ENCODE results near the gene ANKRD55.

The ANKRD55 gene

GRCh38 chr5:56072863-56073766 is 160.0 kb downstream of the ANKRD55 start:
- DNase-seq, result no peak

DNA sequence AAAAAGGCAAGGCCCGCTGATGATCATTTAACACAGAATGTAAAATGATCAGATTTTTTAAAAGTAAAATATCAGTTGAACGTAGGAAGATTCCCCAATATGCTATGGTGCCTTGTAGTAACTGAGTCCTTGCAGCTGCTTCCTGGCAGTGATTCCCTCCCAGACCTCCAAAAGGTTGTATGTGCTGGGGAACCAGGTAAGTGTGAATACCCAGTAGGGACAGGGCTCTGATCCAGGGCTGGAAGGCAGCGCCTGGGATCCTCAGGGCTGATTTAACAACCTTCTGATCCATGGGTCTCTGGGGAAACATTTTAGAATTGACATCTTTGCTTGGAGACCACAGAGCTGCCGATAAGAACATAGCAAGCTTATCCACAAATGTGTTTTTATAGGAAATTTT is 161.7 kb downstream of the ANKRD55 start:
- no peak for DNase-seq

DNA sequence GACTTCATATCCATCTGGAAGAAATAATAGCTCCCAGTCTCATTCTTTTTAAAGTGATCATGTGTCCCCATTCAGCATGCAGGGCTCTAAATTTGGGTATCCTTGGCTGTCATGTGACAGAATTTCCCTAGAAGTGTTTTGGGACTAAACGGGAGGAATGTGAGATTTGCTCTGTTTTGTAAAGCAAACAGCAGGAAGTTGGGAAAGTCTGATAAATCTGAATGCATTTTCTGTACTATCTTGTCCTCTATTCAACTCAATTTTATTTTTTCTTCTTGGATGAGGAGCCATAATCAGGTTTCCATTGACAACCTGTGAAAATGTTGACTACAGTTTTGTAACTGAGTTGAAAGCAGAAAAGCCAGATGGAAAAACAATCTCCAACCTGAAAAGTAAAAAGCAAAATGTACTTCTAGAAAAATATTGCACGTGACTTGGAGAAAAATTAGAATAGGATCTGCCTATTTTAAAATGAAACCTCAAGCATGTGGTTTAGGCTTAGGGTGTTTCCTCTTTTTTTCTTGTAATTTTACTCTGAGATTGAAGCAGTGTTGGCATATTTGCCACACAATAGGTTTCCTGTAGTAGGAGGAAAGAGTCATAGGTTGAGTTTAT is 162.2 kb downstream of the ANKRD55 start:
- DNase-seq, result no peak

- no peak for DNase-seq
These were observed 163.4 kb downstream of the ANKRD55 start for GRCh38 chr5:56069652-56070226.

DNA sequence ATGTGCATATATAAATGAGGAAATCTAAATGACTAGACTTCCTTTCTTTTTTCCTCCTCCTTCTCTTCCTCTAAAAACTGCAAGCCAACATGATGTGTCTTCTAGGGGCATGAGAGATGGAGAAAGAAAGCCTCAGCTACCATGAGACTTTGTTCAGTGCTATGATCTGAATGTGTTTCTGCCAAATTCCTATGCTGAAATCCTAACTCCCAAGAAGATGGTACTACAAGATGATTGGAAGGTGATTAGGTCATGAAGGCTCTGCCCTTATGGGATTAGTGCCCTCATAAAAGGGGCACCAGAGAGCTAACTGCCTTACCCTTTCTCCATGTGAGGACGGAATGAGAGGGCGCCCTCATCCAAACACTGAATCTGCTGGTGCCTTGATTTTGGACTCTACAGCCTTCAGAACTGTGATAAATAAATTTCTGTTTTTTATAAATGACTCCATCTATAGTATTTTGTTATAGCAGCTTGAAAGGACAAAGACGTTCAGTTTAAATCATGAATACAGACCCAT is 166.1 kb downstream of the ANKRD55 start:
- no peak for DNase-seq

- DNase-seq, result no peak
These were observed 168.1 kb downstream of the ANKRD55 start for GRCh38 chr5:56064984-56065383.

- DNase-seq, result no peak
These were observed 172.6 kb downstream of the ANKRD55 start for GRCh38 chr5:56060276-56061110.

GRCh38 chr5:56059854-56060253 is 173.3 kb downstream of the ANKRD55 start:
- no peak for DNase-seq

DNA sequence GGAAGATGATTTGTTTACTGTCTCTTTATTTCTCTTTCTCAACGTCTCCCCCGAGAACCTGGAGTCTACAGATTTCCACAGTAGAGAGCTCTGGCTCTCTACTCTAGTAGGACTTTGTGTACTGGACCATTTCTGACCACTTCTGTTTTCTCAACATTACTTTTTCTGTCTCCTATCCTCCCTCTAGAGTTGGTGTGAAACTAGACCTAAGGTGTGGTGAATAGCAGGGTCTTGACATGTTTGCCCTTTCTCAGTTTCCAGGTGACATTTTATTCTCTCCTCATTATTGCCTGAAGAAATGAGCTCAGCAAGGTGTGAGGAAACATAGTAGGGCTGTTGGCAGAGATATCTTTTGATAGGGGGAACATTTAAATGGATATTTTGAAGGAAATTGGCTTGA is 176.3 kb downstream of the ANKRD55 start:
- DNase-seq, result no peak

GRCh38 chr5:56055859-56056258 is 177.3 kb downstream of the ANKRD55 start:
- DNase-seq, result no peak

GRCh38 chr5:56055287-56055686 is 177.8 kb downstream of the ANKRD55 start:
- no peak for DNase-seq

DNA sequence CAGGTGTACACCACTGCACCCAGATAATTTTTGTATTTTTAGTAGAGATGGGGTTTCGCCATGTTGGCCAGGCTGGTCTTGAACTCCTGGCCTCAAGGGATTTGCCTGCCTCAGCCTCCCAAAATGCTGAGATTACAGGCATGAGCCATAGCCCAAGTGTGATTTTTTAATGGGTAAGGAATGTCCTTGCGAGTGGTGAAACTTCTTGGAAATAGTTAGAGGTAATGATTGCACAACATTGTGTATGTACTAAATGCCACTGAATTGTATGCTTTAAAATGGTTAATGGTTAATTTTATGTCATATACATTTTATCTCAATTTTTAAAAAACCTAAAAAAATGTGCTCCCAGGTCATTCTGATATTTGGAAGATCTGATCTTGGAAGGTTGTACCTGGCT is 178.5 kb downstream of the ANKRD55 start:
- no peak for DNase-seq

DNA sequence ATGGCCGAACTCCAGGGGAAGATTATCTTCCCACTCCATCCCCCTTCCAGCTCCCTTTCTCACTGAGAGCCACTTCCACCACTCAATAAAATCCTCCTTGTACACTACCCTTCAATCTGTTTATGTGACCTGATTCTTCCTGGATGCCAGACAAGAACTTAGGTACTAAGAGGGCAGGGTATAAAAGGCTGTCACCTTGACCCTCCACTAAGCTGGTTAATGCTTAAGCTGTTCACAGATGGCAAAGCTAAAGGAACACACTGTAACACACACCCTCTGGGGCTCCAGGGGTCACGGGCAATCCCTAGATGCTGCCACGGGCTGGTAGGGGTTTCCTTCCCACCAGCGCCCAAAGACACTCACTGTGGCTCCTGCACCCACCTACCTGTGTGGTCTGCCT is 179.8 kb downstream of the ANKRD55 start:
- no peak for DNase-seq

DNA sequence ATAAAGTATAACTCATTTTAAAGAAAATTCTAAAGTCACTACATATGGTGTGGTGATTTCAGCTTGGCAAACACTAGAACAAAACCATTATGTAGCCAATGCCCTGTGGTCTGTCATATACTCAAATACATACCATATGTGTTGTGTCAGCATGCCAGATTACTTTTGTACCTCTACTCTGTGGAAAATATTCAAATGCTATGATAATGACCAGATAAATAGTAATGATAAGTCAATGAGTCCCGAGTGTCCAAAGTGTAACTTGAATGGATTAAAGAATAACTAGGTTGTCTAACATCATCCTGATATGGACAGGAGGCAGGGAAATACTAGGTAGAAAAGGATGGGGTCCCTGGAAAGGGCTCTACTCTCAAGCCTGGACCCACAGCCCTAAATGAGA is 180.4 kb downstream of the ANKRD55 start:
- DNase-seq, result no peak

DNA sequence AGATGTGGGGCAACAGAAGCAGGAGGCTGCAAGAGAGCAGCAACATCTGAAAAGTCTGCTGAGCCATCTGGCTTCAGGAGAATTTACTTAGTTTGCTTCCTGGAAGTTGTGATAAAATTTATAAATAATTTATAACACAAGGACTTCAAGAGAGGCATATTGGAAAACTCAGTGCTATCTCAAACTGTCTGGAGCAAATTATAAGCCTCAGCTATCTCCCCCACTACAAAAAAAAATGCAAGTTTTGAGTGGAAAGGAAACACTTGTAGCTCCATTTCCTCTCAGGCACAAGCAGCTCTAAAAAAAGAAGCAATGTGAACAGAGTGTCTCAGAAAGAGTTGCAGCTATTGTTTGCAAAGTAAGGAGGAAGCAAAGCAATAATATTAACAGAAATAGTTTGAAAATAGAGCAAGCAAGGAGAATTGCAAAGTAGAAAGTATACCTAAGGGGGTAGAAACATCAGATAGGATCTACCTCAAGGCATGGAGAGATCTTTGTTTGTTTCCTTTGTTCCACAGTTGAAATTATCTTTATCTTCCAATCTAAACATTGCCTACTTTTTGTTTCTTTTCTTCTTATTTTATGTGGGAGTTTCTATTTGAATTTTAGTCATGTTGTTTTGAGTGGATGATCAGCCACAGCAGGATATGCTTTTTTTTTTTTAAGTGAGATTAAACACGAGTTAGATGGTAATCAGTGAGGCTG is 182.4 kb downstream of the ANKRD55 start:
- DNase-seq, result no peak
